OCI-LY7 (cell line): ENCODE measurements around the gene DYNLL1. TPM values are rescaled to one million over a fixed set of nuclear protein-coding genes. Genes with fewer than 3 reads are reported as not detected.

Source experiments
- BruUV-seq: library from RNA; stranded (reverse); fragments of 400-500 nt; replicated peaks from 2 replicates; lab custom pipeline; 2021; lab: Mats Ljungman, UMichigan
- CTCF ChIA-PET: fragments of 300-600 bp; sonication (Branson Sonifier 250); formaldehyde crosslinking; loops from one replicate; lab custom pipeline; 2022; ENCODE audit warnings: antibody characterized with exemption; ENCODE audit not compliant: unreplicated experiment; lab: Charles Lee
- POLR2A ChIA-PET: fragments of 300-600 bp; sonication (Branson Sonifier 250); formaldehyde crosslinking; loops from one replicate; lab custom pipeline; 2022; ENCODE audit warnings: antibody characterized with exemption; lab: Charles Lee
- DNase-seq: peaks from one replicate; pipeline ENCODE4 v3.0.0-alpha.2; 2015; ENCODE audit warnings: low spot score
- H2AFZ ChIP-seq: fragments of 200-600 bp; sonication (generic), shearing (Covaris generic); 2 replicates; pipeline ENCODE4 v1.6.1; 2014; ENCODE audit warnings: mild to moderate bottlenecking, antibody characterized with exemption, low read length, moderate library complexity
- H3K27ac ChIP-seq: fragments of 200-600 bp; sonication (generic); 2 replicates; pipeline ENCODE4 v1.5.1; 2014; ENCODE audit warnings: mixed run types, low read depth, mild to moderate bottlenecking, moderate library complexity, low read length, inconsistent platforms; ENCODE audit not compliant: poor library complexity, severe bottlenecking
- H3K36me3 ChIP-seq: fragments of 200-600 bp; sonication (generic); 2 replicates; pipeline ENCODE4 v1.6.1; 2014; ENCODE audit warnings: mild to moderate bottlenecking, antibody characterized with exemption, low read length, moderate library complexity, mixed read lengths; ENCODE audit not compliant: insufficient read depth
- H3K4me1 ChIP-seq: fragments of 200-600 bp; sonication (generic); 2 replicates; pipeline ENCODE4 v1.5.1; 2014; ENCODE audit warnings: mild to moderate bottlenecking, low read length; ENCODE audit not compliant: insufficient read depth, poor library complexity, severe bottlenecking
- H3K4me2 ChIP-seq: fragments of 200-600 bp; sonication (generic); 2 replicates; pipeline ENCODE4 v1.6.1; 2014; ENCODE audit warnings: mild to moderate bottlenecking, low read length
- H3K4me3 ChIP-seq: fragments of 200-600 bp; sonication (generic); 2 replicates; pipeline ENCODE4 v1.5.1; 2014; ENCODE audit warnings: mild to moderate bottlenecking, low read depth, low read length; ENCODE audit not compliant: poor library complexity, severe bottlenecking
- H3K79me2 ChIP-seq: fragments of 200-600 bp; sonication (generic); 2 replicates; pipeline ENCODE4 v1.6.1; 2016; ENCODE audit warnings: low read depth, mild to moderate bottlenecking, low read length, moderate library complexity, mixed read lengths; ENCODE audit not compliant: insufficient read depth
- H3K9me2 ChIP-seq: fragments of 200-600 bp; sonication (generic); 2 replicates; pipeline ENCODE4 v1.6.1; 2016; ENCODE audit warnings: mild to moderate bottlenecking, low read length, mixed read lengths; ENCODE audit not compliant: insufficient read depth
- H3K9me3 ChIP-seq: fragments of 200-600 bp; sonication (generic); 2 replicates; pipeline ENCODE4 v1.6.1; 2014; ENCODE audit warnings: mild to moderate bottlenecking, mixed run types, low read length, mixed read lengths
- H4K20me1 ChIP-seq: fragments of 200-600 bp; sonication (generic); 2 replicates; pipeline ENCODE4 v1.6.1; 2014; ENCODE audit warnings: mild to moderate bottlenecking, antibody characterized with exemption, low read length, moderate library complexity, mixed read lengths; ENCODE audit not compliant: insufficient read depth
- EZH2phosphoT487 ChIP-seq: fragments of 200-600 bp; sonication (generic); IDR thresholded peaks from 2 replicates; pipeline ENCODE4 v1.6.1; 2018; ENCODE audit warnings: low read depth, borderline replicate concordance, mild to moderate bottlenecking, mixed run types, antibody characterized with exemption, low read length, moderate library complexity, mixed read lengths
- intact Hi-C: fragments of 100-400 bp; cut with micrococcal nuclease; formaldehyde crosslinking; loops from one replicate; pipeline ENCODE4 v1.10.0; 2022; ENCODE audit not compliant: unreplicated experiment
- total RNA-seq, 2 experiments: library from RNA; depleted of rRNA in 1 of 2; stranded (reverse); fragments of >200 nt in 1 of 2; shearing (Covaris generic) in 1 of 2; gene quantifications; 2 replicates each; pipeline ENCODE4 v1.2.3, GENCODE V29; 2014 to 2022
- TF ChIP-seq, protein P1 (sequence below): fragments of 200-600 bp; sonication (generic); conservative IDR thresholded peaks from 2 replicates; pipeline ENCODE4 v1.5.1; 2014; ENCODE audit warnings: mild to moderate bottlenecking, antibody characterized with exemption, low read length, moderate library complexity, mixed read lengths

Gene DYNLL1
- total RNA-seq, 2 experiments from 2014 or later = 321 to 400 TPM

DNA sequence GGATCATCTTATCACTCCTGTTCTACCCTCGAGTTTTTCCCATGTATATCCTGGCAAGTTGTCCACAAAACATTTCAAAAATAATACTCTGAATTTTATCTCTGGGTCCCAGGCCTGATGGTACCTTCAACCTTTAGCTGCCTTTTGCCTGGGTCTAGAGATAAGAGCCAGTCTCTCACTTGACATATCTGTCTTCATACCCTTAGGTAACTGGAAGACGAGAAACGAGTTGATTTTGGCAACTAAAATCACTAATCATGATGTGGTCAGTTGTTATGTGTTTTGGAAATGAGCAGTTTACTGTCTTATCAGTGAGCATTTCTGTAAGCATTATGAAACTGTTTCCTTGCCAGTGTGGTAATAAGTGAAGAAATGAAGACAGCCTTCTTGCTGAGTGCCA is 44.5 kb downstream of the DYNLL1 start:
- H2AFZ ChIP-seq = no peak overlapping the region
- no TSS peak for BruUV-seq
- TF ChIP-seq, protein P1, sequence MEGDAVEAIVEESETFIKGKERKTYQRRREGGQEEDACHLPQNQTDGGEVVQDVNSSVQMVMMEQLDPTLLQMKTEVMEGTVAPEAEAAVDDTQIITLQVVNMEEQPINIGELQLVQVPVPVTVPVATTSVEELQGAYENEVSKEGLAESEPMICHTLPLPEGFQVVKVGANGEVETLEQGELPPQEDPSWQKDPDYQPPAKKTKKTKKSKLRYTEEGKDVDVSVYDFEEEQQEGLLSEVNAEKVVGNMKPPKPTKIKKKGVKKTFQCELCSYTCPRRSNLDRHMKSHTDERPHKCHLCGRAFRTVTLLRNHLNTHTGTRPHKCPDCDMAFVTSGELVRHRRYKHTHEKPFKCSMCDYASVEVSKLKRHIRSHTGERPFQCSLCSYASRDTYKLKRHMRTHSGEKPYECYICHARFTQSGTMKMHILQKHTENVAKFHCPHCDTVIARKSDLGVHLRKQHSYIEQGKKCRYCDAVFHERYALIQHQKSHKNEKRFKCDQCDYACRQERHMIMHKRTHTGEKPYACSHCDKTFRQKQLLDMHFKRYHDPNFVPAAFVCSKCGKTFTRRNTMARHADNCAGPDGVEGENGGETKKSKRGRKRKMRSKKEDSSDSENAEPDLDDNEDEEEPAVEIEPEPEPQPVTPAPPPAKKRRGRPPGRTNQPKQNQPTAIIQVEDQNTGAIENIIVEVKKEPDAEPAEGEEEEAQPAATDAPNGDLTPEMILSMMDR = no peak
- TF ChIP-seq EZH2phosphoT487 = no peak
- ChIA-PET POLR2A (no interaction called here), CTCF (no interaction called here)
- H3K4me1 ChIP-seq = peaks cover 41% of the 10 kb centered on the region
- no peak for DNase-seq
- no peak overlapping the region for H3K4me2 ChIP-seq
- peaks cover 33% of the 10 kb centered on the region for H4K20me1 ChIP-seq
- peaks cover 97% of the 10 kb centered on the region for H3K79me2 ChIP-seq
- H3K9me3 ChIP-seq = no peaks in the 10 kb centered on the region
- intact Hi-C loops = no loop called here
- no peak overlapping the region for H3K27ac ChIP-seq
- no peak overlapping the region for H3K4me3 ChIP-seq
- no peaks in the 10 kb centered on the region for H3K9me2 ChIP-seq
- peaks cover 88% of the 10 kb centered on the region for H3K36me3 ChIP-seq

DNA sequence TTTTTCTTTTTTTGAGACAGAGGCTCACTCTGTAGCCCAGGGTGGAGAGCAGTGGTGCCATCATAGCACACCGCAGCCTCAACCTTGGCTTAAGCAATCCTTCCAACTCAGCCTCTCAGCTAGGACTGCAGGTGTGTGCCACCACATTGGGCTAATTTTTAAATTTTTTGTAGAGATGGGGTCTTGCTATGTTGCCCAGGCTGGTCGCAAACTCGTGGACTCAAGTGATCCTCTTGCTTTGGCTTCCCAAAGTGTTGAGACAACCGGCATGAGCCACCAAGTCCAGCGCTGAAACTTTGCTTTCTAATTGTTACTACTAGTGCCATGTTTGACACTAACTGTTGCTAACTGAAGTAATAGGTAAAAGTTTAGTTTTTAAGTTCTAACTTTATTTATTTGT is 46.3 kb downstream of the DYNLL1 start:
- H3K79me2 ChIP-seq = peaks cover 89% of the 10 kb centered on the region
- TF ChIP-seq EZH2phosphoT487 = no peak
- BruUV-seq = no TSS peak
- intact Hi-C loops = no loop called here
- no peak overlapping the region for H3K4me3 ChIP-seq
- CTCF ChIA-PET = interaction anchor here (0.6 kb wide), 1 partner anchor 186 kb away, joined by 4 read pairs; no protein-coding TSS in a partner anchor
- peaks cover 18% of the 10 kb centered on the region for H4K20me1 ChIP-seq
- H3K9me2 ChIP-seq = no peaks in the 10 kb centered on the region
- peaks cover 25% of the 10 kb centered on the region for H3K4me1 ChIP-seq
- H3K36me3 ChIP-seq = peaks cover 89% of the 10 kb centered on the region
- no peak overlapping the region for H3K4me2 ChIP-seq
- POLR2A ChIA-PET = no interaction called here
- no peak for DNase-seq
- no peak overlapping the region for H3K27ac ChIP-seq
- H3K9me3 ChIP-seq = no peaks in the 10 kb centered on the region
- no peak overlapping the region for H2AFZ ChIP-seq

DNA sequence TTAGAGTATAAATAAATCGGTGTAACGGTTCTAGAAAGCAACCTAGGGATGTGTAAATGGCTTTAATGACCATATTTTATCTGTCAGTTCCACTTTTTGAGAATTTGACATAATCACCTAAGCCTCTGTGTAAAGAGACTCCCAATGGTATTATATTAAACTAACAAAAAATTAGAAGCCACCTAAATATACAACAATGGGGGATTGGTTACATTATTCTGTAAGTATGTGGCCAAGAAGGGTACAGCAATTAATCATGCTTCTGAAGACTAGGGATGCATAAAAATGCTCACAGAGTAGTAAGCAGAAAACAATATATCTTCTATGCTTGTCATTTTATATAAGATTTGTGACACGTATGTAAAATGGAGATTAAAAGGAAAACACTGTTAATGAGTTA is 48.8 kb downstream of the DYNLL1 start:
- Histone ChIP-seq H3K27ac (no peak overlapping the region), H3K9me3 (no peaks in the 10 kb centered on the region), H3K4me1 (no peaks in the 10 kb centered on the region), H3K4me2 (no peak overlapping the region), H3K79me2 (peaks cover 64% of the 10 kb centered on the region), H2AFZ (no peak overlapping the region), H3K9me2 (no peaks in the 10 kb centered on the region), H3K36me3 (peaks cover 87% of the 10 kb centered on the region), H3K4me3 (no peak overlapping the region), H4K20me1 (no peaks in the 10 kb centered on the region)
- ChIA-PET POLR2A (no interaction called here), CTCF (no interaction called here)
- DNase-seq = no peak
- TF ChIP-seq EZH2phosphoT487 = no peak
- TF ChIP-seq, protein P1 = no peak
- intact Hi-C loops = no loop called here
- no TSS peak for BruUV-seq
